HL-60/S4 treated with retinoic acid at 250 ng/mL for 4 days and 3 days (cell line): ENCODE results near the gene KRT13.

Experiments
- in situ Hi-C: fragments of 300-500 bp; cut with MboI; formaldehyde crosslinking; loops from 2 replicates; pipeline ENCODE4 v1.7.0; 2022; ENCODE audit warnings: low sequenced_read_pairs

The KRT13 gene

DNA sequence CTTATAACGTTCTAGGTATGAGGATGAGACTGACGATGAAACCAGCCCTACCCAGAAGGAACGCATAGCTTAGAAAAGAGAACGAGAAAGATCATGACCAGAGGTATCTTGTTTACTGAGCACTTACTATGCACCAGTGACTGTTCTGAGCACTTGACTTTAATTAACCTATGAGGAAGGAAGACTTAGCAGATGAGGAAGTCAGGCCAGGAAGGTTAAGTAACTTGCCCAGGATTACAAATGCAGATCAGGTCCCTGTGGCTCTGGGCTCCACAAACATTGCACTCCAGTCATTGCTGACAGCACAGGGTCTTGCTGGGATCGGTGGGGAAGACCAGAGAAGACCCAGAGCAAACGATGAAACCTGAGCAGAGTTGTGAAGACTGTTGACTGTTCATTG is 7.1 kb downstream of the KRT13 start:
- in situ Hi-C loops, result no loop called here

DNA sequence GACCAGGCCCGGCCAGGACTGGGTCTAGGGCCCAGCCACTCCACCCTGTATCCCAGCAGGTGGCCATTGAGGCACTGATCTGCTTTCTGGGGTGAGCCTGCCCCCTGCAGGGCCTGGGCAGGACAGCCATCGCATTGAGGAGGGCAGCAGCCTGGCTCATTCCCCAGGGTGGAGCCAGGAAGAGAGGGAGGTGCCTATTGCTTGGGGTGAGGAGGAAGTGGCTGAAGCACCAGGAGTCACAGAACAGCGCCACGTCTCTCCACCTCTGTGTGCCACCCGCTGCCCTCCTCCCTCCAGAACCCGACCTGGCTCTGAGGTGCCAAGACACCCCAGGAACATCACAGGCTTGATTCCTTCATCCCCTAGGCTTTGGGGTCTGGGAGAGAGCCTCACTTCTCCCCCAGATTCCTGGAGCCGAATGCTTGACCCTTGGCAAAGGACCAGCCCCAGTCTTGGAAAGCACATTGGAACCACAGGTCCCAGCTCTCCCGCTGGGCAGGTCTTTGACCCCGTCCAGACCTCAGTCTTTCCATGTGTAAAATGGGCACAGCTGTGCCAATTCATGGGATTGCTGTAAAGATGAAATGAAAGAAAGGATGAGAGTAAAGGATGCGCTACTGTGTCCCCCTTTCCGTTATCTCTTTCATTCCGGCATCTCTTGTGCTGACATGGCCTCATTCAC is 8.5 kb downstream of the KRT13 start:
- in situ Hi-C loops, result no loop called here

DNA sequence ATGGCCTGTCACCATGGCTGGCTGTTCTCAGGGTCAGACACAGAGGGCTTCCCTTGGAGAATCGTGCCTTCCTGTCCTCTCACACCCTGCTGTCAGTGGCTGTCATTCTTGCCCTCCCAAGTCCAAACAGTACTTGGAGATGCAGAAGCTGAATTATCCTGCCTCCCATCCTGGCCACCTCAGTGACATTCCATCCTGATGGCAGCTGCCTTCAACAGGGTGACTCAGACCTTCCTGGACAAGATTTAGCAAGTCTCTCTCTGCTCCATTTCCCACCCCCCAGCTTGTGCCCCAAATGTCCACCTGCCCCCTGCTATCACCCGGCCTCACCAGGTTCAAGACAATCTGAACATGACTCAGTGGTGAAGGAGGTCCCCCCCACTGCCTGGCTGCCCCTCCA is 10.9 kb downstream of the KRT13 start:
- in situ Hi-C loops, result no loop called here

DNA sequence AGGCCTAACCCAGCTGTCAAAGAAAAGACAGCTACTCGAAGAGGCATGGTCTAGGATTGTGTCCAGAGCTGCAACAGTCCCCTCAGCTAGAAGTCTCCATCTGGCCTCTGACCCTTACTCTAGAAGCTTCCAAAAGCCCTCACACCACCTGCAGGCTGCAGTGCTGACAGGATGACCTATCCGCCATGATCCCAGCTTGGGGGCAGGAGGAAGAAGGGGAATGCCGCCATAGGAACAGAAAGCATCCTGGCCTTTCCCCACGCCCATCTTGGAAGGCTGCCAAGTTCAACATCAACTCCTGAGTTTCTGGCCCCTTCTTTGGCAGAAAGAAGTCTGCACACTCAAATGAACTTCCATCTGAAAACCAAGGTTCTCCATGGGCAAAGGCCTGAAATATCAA is 12.6 kb downstream of the KRT13 start:
- in situ Hi-C loops, result no loop called here

DNA sequence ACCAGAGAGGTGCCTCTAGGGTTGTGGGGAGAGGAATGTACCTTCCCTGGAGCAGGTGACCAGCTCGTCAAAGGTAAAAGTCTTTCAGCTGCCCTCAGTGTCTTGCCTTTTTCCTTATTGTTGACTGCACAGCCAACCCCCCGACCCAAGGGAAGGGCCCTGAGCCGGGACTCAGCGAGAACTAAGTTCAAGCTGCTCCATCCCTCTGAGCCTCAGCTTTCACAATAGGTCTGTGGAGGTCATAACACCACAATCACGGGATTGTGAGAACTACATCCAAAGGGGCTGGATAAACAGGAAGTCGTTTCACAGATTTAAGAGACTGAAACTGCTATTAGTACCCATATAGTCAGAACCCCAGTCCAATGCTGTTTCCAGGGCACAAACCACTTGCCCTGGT is 13.1 kb downstream of the KRT13 start:
- in situ Hi-C loops, result no loop called here

DNA sequence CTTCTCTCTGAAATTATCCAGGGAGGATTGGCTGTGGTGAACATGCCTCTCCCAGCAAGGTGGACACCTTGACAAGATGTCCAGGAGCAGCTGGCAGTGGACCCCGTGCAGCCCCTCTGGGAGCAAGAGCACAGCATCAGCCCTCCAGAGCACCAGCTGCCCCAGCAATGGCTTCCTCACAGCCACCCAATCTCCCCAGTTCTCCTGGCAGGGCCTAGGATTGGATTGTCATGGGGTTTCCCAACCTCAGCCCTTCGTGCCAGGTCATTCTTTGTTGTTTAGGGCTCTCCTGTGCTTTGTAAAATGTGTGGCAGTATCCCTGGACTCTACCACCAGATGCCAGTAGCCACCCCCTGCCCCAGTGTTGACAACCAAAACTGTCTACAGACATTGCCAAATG is 13.9 kb downstream of the KRT13 start:
- in situ Hi-C loops, result no loop called here

DNA sequence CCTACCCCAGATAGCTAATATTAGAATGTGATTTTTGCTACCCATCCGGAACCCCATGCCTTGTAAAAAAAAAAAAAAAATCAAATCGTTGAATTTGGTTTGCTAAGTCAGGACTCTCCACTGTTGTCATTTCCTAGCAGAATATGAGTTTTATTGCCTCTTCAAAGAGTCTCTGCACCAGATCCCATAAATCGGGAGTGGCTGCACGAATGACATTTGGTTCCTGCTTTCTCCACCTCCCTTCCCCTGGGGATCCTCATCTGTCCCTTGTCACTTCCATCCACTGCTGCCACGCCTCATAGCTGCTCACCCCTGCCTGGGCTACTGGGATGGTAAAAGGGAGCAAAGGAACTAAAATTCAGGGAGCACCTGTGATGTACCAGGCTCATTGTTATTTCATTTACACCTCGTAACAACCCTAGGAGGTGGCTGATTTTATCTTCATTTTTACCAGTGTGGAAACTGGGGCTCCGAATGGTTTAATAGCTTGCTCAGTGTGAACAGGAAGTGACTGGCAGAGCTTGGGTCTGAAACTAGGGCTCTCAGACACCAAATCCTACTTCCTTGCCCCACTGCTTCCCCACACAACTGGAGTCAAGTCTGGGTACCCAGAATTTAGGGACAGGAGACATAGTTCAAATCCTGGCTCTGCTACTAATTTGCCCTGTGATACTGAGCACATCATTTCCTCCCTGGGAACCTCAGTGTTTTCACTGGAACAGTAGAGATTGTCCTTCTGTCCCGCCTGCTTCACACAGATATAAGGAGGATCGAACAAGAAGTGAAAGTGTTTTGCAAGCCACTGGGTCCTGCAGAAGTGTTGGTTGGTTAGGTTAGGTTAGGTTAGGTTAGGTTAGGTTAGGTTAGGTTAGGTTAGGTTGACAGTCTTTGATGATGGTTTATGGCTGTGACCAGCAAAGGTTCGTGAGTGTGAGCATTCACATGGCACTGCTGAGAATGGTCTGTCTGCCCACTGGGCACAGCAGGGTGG is 15.1 kb downstream of the KRT13 start:
- in situ Hi-C loops, result no loop called here

DNA sequence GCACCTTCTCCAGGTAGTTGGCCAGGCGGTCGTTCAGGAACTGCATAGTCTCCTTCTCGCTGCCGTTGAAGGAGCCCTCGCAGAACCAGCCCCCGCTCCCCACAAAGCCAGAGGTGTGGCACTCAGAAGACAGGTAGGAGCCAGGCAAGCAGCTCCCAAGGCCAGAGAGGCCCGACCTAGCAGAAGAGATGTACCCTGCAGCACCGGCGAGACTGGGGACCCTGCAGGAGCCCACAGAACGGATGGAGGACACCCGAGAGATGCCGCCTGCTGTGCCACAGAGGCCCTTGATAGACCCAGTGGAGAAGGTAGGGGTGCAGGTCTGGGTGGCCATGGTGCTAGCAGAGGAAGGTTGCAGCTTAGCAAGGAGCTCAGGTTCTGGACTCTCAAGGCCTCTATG is 15.9 kb downstream of the KRT13 start, which contains the start of gene KRT36:
KRT36 (minus strand) TSS at position 380 of the 400 bp plus-strand sequence; CDS start at position 334, 46 bp downstream.
- in situ Hi-C loops, result no loop called here

DNA sequence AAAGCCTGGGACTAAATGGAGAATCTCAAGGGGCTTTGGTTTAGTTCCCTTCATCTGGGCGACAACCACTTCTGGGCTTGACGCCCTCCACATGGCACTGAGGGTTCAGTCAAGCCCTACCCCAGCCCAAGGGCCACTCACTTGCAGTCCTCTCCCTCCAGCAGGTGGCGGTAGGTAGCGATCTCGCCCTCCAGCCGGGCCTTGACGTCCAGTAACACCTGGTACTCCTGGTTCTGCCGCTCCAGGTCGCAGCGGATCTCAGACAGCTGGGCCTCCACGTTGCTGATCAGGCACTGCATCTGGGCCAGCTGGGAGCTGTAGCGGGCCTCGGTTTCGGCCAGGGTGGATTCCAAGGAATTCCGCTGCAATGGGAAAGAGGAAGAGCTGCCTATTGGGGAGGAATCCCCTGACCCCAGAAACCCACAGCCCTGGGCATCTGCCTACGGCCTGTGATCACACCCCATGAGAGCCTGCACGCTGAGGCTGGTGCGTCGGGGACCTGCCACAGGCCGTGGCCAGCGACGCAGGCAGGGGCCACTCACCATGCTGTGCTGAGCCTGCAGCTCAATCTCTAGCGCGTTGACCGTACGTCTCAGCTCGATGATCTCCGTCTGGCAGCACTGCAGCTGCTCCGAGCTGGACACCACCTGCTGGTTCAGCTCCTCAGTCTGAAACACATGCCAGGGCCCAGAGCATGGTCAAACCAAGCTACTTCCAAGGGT is 18.4 kb downstream of the KRT13 start:
- in situ Hi-C loops, result no loop called here

DNA sequence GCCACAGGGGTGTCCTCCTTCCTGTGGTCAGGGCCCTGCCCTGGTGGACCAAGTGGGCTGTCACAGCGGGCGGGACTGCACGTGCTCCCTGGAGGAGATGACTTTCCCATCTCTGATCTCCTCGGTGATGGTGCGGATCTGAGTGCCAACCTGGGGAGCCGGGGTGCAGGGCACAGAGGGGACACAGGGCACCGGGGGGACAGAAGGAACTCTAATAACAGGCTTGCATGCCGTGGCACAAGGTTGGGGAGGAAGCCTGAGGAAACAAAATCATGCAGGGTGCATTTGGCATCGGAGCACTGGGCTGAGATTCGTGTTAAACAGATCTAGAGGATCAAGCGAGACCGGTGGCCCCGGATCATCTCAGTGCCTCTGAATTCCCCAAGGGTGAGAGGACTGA is 19.1 kb downstream of the KRT13 start:
- in situ Hi-C loops, result no loop called here

DNA sequence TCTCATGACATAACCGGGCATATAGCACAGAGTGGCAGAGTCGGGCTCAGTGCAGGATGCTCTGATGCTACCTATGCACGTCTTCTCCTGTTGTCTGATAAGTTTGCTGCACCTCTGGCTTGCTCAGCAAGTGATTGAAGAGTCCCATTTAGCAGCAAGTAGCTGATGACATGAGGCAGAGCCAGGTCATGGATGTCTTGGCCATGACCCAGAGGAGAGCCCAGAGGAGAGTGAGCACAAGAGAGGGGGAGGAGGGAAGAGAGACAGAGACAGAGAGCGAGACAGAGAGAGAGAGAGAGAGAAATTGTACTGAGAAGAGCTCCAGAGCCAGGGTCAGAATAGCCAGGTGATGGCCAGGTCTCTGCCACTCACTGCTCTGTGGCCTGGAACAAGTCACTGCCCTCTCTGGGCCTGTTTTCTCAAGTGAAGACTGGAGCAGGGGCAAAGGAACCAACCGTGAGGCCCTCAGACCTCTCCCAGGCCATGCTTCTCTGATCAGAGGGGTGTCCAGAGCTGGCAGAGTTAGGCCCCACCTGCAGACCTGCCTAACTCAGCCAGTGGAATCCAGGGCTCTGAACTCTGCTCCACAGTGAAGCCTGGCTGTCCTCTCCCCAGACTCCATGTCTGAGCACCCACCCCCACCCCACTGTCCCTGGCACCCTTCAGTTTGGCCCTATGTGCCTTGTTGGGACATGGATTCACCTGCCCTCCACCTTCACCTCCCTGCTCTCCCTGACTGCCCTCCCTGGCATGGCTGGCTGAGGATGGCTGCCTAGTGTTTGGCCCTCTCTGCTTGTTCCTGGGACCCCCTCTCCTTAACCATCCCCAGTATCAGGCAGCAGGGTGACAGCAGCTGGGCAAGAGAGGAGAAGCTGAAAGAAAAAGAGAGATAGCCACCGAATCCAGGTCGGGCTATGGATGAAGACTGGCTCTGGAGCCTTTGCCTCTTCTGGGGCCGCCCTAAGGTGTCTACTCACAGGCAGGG is 20.2 kb downstream of the KRT13 start:
- in situ Hi-C loops, result no loop called here

DNA sequence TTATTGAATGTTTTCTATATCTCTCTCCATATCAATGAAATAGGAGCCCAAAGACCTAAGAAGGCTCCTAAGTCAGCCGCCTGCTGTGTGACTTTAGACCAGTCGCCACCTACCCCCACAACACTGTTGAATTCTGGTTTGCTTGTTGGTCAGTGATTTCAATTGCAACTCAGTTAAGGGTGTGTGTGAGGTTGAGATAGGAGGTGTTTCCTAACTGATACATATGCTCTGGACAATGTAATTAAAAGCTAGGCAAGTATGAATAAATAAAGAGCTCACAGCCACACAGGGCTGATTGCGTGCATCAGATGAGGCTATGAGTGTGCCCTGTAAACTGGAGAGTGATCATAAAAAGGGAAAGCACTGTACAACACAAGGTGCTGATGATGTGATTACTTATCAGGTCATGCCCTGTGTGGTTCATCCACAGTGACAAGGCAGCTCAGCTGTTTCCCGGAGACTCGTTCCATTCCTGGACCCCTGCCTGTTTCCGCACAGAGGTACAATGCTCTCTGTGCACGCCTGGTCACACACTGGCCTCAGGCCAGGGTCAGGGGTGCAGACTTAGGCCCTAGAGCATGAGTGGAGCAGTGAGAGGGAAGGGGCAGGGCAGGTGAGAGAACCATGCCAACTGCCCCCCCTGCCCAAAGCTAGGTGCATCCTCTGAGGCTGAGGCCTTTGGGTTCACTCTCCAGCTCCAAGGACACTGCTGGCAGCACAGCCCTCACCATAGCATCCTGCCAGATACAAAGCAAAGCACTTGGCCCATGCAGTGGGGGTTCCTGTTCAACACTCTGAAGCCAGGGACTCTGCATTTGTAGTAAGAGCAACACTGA is 21.2 kb downstream of the KRT13 start:
- in situ Hi-C loops, result no loop called here

DNA sequence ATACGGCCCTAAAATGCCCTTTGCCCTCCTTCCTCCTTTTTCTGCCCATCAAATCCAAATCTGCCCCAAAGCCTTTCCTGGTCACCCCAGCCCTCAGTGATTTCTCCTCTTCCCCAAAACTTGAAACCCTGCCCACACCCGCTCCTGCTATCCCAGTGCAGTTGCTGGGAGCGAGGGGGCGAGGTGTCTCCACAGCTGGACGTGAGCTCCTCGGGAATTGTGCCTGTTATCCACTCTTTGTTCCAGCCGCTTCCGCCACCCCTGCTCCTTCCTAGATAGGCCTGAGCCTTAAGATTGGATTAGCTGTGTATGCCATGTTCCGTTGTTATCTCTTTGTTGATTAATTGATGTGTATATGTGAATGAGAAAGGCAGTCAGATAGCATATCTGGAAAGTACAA is 21.9 kb downstream of the KRT13 start:
- in situ Hi-C loops, result no loop called here

DNA sequence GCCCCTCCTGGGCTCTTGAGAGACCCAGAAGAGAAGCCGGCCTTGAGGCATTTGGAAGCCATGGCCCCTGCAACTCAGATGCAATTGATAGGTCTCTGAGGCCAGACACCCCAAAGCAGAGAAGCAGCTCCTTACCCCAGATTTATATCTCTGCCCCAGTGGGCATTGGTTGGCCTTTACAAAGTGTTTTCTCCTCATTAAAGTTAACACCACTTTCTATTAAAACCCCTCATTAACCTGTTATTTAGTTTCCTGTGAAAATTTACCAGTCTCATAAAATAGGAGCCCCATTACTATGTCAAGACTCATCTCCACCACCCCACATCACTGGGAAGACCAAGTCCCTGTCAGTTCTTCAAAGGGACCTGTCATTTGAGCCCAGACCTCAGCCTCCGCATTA is 24.4 kb downstream of the KRT13 start, which contains the start of gene KRT35:
KRT35 (minus strand) TSS at position 116 of the 400 bp plus-strand sequence; CDS start at position 62, 54 bp downstream.
- in situ Hi-C loops, result no loop called here

DNA sequence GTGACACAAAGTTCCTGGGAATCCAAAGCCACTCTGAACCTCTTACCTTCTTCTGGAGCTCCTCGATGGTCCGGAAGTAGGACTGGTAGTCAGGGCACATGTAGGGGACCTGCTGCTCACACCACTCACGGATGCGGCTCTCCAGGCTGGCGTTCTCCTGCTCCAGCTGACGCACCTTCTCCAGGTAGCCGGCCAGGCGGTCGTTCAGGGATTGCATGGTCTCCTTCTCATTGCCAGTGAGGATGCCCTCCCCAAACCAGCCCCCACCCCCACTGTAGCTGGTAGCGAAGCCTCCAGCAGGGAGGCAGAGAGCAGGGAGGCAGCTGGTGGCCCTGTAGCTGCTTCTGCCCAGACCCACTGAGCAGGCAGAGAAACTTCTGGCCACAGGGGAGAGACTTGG is 24.8 kb downstream of the KRT13 start:
- in situ Hi-C loops, result no loop called here

DNA sequence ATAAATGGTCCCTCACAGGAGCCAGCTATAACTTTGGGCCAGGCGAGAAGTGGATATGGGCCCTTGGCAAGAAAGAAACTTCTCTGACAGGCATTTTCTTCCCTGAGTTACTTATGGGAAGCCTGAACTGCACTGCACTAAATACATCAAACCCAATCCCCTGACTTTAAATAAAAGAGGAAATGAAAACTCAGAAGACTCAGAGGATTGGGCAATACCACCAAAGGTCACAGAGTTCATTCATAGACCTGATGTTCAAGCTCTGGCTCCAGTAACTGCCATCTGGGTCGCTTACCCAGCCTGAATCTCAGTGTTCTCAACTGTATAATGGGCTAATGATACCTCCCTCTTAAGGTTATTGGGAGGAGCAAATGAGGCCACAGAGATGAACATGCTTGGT is 25.3 kb downstream of the KRT13 start:
- in situ Hi-C loops, result no loop called here

DNA sequence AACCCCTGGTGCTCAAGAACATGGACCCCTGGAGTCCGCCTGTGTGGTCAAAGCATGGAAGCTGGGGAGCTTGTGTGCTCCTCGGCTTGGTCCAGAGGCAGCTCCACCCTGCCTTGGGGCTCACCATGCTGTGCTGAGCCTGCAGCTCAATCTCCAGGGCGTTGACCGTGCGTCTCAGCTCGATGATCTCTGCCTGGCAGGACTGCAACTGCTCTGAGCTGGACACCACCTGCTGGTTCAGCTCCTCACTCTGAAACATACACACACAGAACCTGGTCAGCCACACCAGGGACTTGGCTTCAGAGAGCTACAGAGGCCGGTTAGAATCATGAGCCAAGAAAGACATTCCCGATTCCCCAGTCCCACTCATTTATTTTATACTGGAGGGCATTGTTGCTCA is 27.2 kb downstream of the KRT13 start:
- in situ Hi-C loops, result no loop called here

DNA sequence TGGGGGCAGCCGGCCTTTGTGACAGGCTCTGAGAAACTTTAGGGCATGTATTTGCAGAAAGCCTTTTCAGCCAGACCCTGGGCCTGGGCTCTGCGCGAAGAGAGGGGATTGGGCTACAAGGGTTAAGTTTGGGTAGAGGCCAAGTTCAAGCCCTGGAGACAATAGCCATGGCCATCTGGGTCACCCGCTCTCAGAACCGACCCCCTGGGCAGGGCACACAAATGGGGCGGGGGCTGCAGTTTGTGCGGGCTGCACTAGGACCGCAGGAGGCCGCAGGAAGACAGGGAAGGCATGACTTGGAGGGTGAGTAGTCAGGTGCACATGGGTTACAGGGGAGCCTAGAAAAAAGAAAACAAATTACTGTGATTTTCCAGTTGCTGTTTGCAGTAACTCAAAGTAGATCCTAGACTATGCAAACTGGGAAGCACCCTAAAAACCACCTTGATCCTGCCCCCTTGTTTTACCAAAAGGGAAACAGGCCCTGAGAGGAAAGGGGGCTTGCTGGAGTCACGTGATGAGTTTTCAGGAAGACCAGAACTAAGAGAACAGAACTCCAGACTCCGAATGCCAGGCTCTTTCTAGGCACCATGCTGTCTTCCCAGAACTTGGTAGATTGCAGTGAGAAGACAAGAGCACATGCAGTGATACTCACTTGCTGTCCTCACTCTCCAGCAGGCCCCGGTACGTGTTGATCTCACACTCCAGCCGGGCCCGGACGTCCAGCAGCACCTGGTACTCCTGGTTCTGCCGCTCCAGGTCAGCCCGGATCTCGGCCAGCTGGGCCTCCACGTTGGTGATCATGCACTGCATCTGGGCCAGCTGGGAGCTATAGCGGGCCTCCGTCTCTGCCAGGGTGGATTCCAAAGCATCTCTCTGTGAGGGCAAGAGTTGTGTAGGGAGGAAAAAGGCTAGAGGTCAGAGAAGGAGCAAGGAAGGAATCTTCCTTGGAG is 28.3 kb downstream of the KRT13 start:
- in situ Hi-C loops, result no loop called here
